HCT116 (cell line): Measurements from ENCODE around the gene CNTNAP2. TPM values are rescaled to one million over a fixed set of nuclear protein-coding genes. Genes with fewer than 3 reads are reported as not detected.

ENCODE experiments used
- ATAC-seq: fragments of 200-7000 bp; cut with Tn5 transposase; 2 replicates; pipeline ENCODE4 v1.9.1; 2020; ENCODE audit warnings: mild to moderate bottlenecking, moderate library complexity
- BruUV-seq: library from RNA; stranded (reverse); fragments of 400-500 nt; replicated peaks from 2 replicates; lab custom pipeline; 2021; lab: Mats Ljungman, UMichigan
- CTCF ChIA-PET: fragments of 300-600 bp; sonication (Branson Sonifier 250); formaldehyde crosslinking; loops from one replicate; lab custom pipeline; 2021; ENCODE audit warnings: antibody characterized with exemption; lab: Charles Lee
- POLR2A ChIA-PET: fragments of 300-600, 350-600 bp; sonication (Branson Sonifier 250); formaldehyde crosslinking; loops from one replicate; lab custom pipeline; 2021; ENCODE audit warnings: antibody characterized with exemption; lab: Charles Lee
- RAD21 ChIA-PET, 2 experiments: fragments of 300-600 bp; sonication (Branson Sonifier 250); formaldehyde crosslinking; loops; one replicate each; lab custom pipeline; 2023; ENCODE audit warnings: low total read pairs in 2 of 2; ENCODE audit not compliant: uncharacterized antibody in 2 of 2, unreplicated experiment in 2 of 2, low non-redundant PET in 1 of 2; lab: Charles Lee
- DNase-seq: peaks from one replicate; pipeline ENCODE4 v3.0.0-alpha.2; 2010; ENCODE audit warnings: low read depth, low spot score
- H2AFZ ChIP-seq: fragments of 200-600 bp; shearing (Covaris generic), sonication (generic); 2 replicates; pipeline ENCODE4 v1.6.1; 2017; ENCODE audit warnings: low read depth, mixed run types, mixed read lengths, antibody characterized with exemption, low read length; ENCODE audit not compliant: poor library complexity, severe bottlenecking
- H3K27ac ChIP-seq: 2 replicates; pipeline ENCODE4 v1.5.1; 2012; ENCODE audit warnings: low read depth, low read length
- H3K27me3 ChIP-seq: fragments of 200-600 bp; sonication (generic); 2 replicates; pipeline ENCODE4 v1.6.1; 2016; ENCODE audit warnings: mixed run types, low read length, mixed read lengths; ENCODE audit not compliant: insufficient read depth
- H3K36me3 ChIP-seq, 2 experiments: fragments of 200-500 bp in 1 of 2; fragments of 200-600 bp in 1 of 2; sonication (Bioruptor generic) in 1 of 2; sonication (generic) in 1 of 2; 2 replicates each; pipeline versions ENCODE4 v1.5.1 to v1.6.1; 2014 to 2016; ENCODE audit warnings: low read length in 2 of 2, inconsistent platforms in 1 of 2, mixed read lengths in 1 of 2, mixed run types in 1 of 2; ENCODE audit not compliant: insufficient read depth in 2 of 2, control insufficient read depth in 1 of 2
- H3K4me1 ChIP-seq, 2 experiments: fragments of 200-600 bp in 1 of 2; sonication (generic) in 1 of 2; 2 replicates each; pipeline versions ENCODE4 v1.5.1 to v1.6.1; 2012 to 2017; ENCODE audit warnings: low read length in 2 of 2, inconsistent platforms in 1 of 2, mild to moderate bottlenecking in 1 of 2, mixed read lengths in 1 of 2, mixed run types in 1 of 2, moderate library complexity in 1 of 2; ENCODE audit not compliant: insufficient read depth in 2 of 2, control insufficient read depth in 1 of 2
- H3K4me2 ChIP-seq: fragments of 200-600 bp; sonication (generic); 2 replicates; pipeline ENCODE4 v1.6.1; 2017; ENCODE audit warnings: mixed run types, low read length, mixed read lengths
- H3K4me3 ChIP-seq, 2 experiments: fragments of 200-600 bp in 1 of 2; sonication (generic) in 1 of 2; replicated peaks in 1 of 2; 2 replicates each; pipeline ENCODE4 v1.5.1; 2011 to 2016; ENCODE audit warnings: low read length in 2 of 2, control low read depth in 1 of 2, low read depth in 1 of 2, mild to moderate bottlenecking in 1 of 2, mixed read lengths in 1 of 2, mixed run types in 1 of 2
- H3K79me2 ChIP-seq: fragments of 200-600 bp; sonication (generic); 2 replicates; pipeline ENCODE4 v1.6.1; 2017; ENCODE audit warnings: mild to moderate bottlenecking, mixed run types, low read length, moderate library complexity, mixed read lengths; ENCODE audit not compliant: insufficient read depth
- H3K9ac ChIP-seq: fragments of 200-600 bp; sonication (generic); 2 replicates; pipeline ENCODE4 v1.6.1; 2016; ENCODE audit warnings: low read length, mixed read lengths
- H3K9me2 ChIP-seq: fragments of 200-600 bp; sonication (generic), shearing (Covaris generic); 2 replicates; pipeline ENCODE4 v1.6.1; 2017; ENCODE audit warnings: mixed run types, mild to moderate bottlenecking, moderate library complexity; ENCODE audit not compliant: insufficient read depth
- H3K9me3 ChIP-seq, 2 experiments: fragments of 200-500 bp in 1 of 2; fragments of 200-600 bp in 1 of 2; sonication (Bioruptor generic) in 1 of 2; sonication (generic) in 1 of 2; 2 replicates each; pipeline ENCODE4 v1.6.1; 2014 to 2017; ENCODE audit warnings: low read length in 2 of 2, mixed read lengths in 2 of 2, inconsistent platforms in 1 of 2, low read depth in 1 of 2, mild to moderate bottlenecking in 1 of 2, mixed run types in 1 of 2, moderate library complexity in 1 of 2; ENCODE audit not compliant: control insufficient read depth in 1 of 2, insufficient read depth in 1 of 2
- H4K20me1 ChIP-seq: fragments of 200-600 bp; sonication (generic), shearing (Covaris generic); 2 replicates; pipeline ENCODE4 v1.6.1; 2017; ENCODE audit warnings: mixed run types, mild to moderate bottlenecking, moderate library complexity; ENCODE audit not compliant: insufficient read depth
- CBX3 ChIP-seq: IDR thresholded peaks from 2 replicates; pipeline ENCODE4 v1.6.1; 2012; ENCODE audit warnings: low read depth
- CEBPB ChIP-seq: IDR thresholded peaks from 2 replicates; pipeline ENCODE4 v1.6.1; 2012; ENCODE audit warnings: low read depth
- EGR1 ChIP-seq: IDR thresholded peaks from 2 replicates; pipeline ENCODE4 v1.6.1; 2012; ENCODE audit warnings: low read depth
- ELF1 ChIP-seq: IDR thresholded peaks from 2 replicates; pipeline ENCODE4 v1.6.1; 2012; ENCODE audit warnings: low read depth, borderline replicate concordance
- FOSL1 ChIP-seq: IDR thresholded peaks from 2 replicates; pipeline ENCODE4 v1.6.1; 2012; ENCODE audit warnings: low read depth
- JUND ChIP-seq: IDR thresholded peaks from 2 replicates; pipeline ENCODE4 v1.6.1; 2012
- POLR2A ChIP-seq: IDR thresholded peaks from 2 replicates; pipeline ENCODE4 v1.7.0; 2011; ENCODE audit warnings: borderline replicate concordance; ENCODE audit not compliant: insufficient read depth, insufficient read length; ENCODE audit errors: extremely low read depth
- POLR2AphosphoS5 ChIP-seq: IDR thresholded peaks from 2 replicates; pipeline ENCODE4 v1.6.1; 2011; ENCODE audit warnings: mild to moderate bottlenecking, low read depth, low read length, moderate library complexity
- RAD21 ChIP-seq: IDR thresholded peaks from 2 replicates; pipeline ENCODE4 v1.6.1; 2012; ENCODE audit warnings: low read depth, mild to moderate bottlenecking
- SP1 ChIP-seq: IDR thresholded peaks from 2 replicates; pipeline ENCODE4 v1.6.1; 2012; ENCODE audit warnings: low read depth
- TCF7L2 ChIP-seq: IDR thresholded peaks from 2 replicates; pipeline ENCODE4 v1.7.0; 2011; ENCODE audit warnings: borderline replicate concordance, inconsistent platforms; ENCODE audit not compliant: insufficient read depth, insufficient read length; ENCODE audit errors: extremely low read depth
- YY1 ChIP-seq: IDR thresholded peaks from 2 replicates; pipeline ENCODE4 v1.6.1; 2011; ENCODE audit warnings: low read length, low read depth, moderate library complexity, mild to moderate bottlenecking; ENCODE audit not compliant: insufficient replicate concordance; ENCODE audit errors: extremely low read depth
- ZFX ChIP-seq: fragments of 450-650 bp; IDR thresholded peaks from 2 replicates; pipeline ENCODE4 v1.6.1; 2017
- intact Hi-C: fragments of 100-400 bp; cut with micrococcal nuclease; formaldehyde crosslinking; loops from 2 replicates; pipeline ENCODE4 v1.10.0; 2022
- total RNA-seq: library from RNA; stranded (reverse); gene quantifications from one replicate; pipeline ENCODE4 v1.2.1, GENCODE V29; 2021; ENCODE audit not compliant: unreplicated experiment
- TF ChIP-seq, protein P1 (sequence below): IDR thresholded peaks from 2 replicates; pipeline ENCODE4 v1.6.1; 2011; ENCODE audit warnings: mild to moderate bottlenecking, low read length, moderate library complexity; ENCODE audit not compliant: insufficient replicate concordance; ENCODE audit errors: extremely low read depth
- TF ChIP-seq, protein P2 (sequence below), 3 experiments: fragments of 200-600 bp in 1 of 3; sonication (generic) in 1 of 3; IDR thresholded peaks in 2 of 3; conservative IDR thresholded peaks in 1 of 3; 2 replicates each; pipeline ENCODE4 v1.5.1; 2012 to 2017; ENCODE audit warnings: low read depth in 2 of 3, low read length in 2 of 3, antibody characterized with exemption in 1 of 3, borderline replicate concordance in 1 of 3, control low read depth in 1 of 3, mild to moderate bottlenecking in 1 of 3, mixed read lengths in 1 of 3, mixed run types in 1 of 3, moderate library complexity in 1 of 3; ENCODE audit not compliant: insufficient read depth in 1 of 3

CNTNAP2 gene
- total RNA-seq, 1 experiment from 2014 or later = 0.37 TPM

DNA sequence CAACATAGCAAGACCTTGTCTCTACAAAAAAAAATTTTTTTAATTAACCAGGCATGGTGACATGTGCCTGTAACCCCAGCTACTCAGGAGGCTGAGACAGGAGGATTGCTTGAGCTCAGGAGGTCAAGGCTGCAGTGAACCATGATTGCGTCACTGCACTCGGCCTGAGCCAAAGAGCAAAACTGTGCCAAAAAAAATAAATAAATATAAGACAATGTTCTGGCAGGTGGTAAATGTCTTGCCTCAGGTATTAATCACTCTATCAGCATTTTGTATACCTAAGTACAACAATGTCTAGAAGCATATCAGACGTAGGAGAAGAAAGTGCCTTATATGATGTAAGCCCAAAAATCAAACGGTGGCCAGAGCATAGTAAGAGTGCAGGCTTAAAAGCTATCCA is 2046.2 kb downstream of the CNTNAP2 start:
- no peaks in the 10 kb centered on the region for H3K4me1 ChIP-seq
- no peak overlapping the region for H2AFZ ChIP-seq
- no peak overlapping the region for H3K4me2 ChIP-seq
- no peak for ATAC-seq
- ChIA-PET POLR2A (no interaction called here), RAD21 (no interaction called here), CTCF (no interaction called here)
- H3K9me2 ChIP-seq = no peaks in the 10 kb centered on the region
- intact Hi-C loops = no loop called here
- H3K9ac ChIP-seq = no peak overlapping the region
- no peak overlapping the region for H3K27ac ChIP-seq
- no peaks in the 10 kb centered on the region for H3K9me3 ChIP-seq
- H3K4me3 ChIP-seq = no peak overlapping the region
- no TSS peak for BruUV-seq
- DNase-seq = no peak
- H3K36me3 ChIP-seq = no peaks in the 10 kb centered on the region
- no peaks in the 10 kb centered on the region for H3K27me3 ChIP-seq
- H3K79me2 ChIP-seq = no peaks in the 10 kb centered on the region
- no peaks in the 10 kb centered on the region for H4K20me1 ChIP-seq
- no peak for TF ChIP-seq EGR1
- TF ChIP-seq RAD21 = no peak
- TF ChIP-seq SP1 = no peak
- TF ChIP-seq POLR2AphosphoS5 = no peak

DNA sequence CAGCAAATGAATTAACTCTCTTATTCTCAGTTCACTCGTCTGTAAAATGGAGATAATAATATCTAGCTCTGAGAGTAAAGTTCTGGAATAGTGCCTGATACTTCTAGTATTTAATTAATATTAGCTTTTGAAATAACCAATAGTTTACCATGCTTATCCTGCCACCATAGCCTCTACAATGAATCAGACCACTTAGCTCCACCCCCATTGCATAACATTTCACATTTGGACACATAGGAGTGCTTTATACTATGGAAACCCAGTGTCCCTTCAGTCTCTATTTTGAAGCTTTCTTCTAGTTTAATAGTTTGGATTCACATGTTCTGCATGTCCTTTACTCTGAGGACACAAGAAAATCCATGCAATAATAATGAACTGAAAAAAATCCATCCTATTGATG is 2046.6 kb downstream of the CNTNAP2 start:
- Histone ChIP-seq H3K9me2 (no peaks in the 10 kb centered on the region), H3K79me2 (no peaks in the 10 kb centered on the region), H3K4me1 (no peaks in the 10 kb centered on the region), H4K20me1 (no peaks in the 10 kb centered on the region), H3K27ac (no peak overlapping the region), H3K36me3 (no peaks in the 10 kb centered on the region), H3K4me2 (no peak overlapping the region), H3K9ac (no peak overlapping the region), H3K4me3 (no peak overlapping the region), H3K9me3 (no peaks in the 10 kb centered on the region), H2AFZ (no peak overlapping the region), H3K27me3 (no peaks in the 10 kb centered on the region)
- ATAC-seq (no peak), DNase-seq (no peak)
- CTCF ChIA-PET = no interaction called here
- intact Hi-C loops = no loop called here
- RAD21 ChIA-PET = no interaction called here
- no TSS peak for BruUV-seq
- POLR2A ChIA-PET = no interaction called here
- no peak for TF ChIP-seq CEBPB
- no peak for TF ChIP-seq POLR2A
- TF ChIP-seq, protein P1, sequence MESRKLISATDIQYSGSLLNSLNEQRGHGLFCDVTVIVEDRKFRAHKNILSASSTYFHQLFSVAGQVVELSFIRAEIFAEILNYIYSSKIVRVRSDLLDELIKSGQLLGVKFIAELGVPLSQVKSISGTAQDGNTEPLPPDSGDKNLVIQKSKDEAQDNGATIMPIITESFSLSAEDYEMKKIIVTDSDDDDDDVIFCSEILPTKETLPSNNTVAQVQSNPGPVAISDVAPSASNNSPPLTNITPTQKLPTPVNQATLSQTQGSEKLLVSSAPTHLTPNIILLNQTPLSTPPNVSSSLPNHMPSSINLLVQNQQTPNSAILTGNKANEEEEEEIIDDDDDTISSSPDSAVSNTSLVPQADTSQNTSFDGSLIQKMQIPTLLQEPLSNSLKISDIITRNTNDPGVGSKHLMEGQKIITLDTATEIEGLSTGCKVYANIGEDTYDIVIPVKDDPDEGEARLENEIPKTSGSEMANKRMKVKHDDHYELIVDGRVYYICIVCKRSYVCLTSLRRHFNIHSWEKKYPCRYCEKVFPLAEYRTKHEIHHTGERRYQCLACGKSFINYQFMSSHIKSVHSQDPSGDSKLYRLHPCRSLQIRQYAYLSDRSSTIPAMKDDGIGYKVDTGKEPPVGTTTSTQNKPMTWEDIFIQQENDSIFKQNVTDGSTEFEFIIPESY = no peak
- TF ChIP-seq, protein P2, sequence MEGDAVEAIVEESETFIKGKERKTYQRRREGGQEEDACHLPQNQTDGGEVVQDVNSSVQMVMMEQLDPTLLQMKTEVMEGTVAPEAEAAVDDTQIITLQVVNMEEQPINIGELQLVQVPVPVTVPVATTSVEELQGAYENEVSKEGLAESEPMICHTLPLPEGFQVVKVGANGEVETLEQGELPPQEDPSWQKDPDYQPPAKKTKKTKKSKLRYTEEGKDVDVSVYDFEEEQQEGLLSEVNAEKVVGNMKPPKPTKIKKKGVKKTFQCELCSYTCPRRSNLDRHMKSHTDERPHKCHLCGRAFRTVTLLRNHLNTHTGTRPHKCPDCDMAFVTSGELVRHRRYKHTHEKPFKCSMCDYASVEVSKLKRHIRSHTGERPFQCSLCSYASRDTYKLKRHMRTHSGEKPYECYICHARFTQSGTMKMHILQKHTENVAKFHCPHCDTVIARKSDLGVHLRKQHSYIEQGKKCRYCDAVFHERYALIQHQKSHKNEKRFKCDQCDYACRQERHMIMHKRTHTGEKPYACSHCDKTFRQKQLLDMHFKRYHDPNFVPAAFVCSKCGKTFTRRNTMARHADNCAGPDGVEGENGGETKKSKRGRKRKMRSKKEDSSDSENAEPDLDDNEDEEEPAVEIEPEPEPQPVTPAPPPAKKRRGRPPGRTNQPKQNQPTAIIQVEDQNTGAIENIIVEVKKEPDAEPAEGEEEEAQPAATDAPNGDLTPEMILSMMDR (IDR thresholded peaks at IDR 0.05 in 2 of 3, conservative IDR thresholded peaks at IDR 0.05 in 1 of 3; ENCODE audit: borderline replicate concordance in 1 of 3, insufficient read depth in 1 of 3, low read depth in 2 of 3, low read length in 2 of 3) = no peak
- no peak for TF ChIP-seq SP1
- no peak for TF ChIP-seq ZFX
- TF ChIP-seq FOSL1 = no peak
- no peak for TF ChIP-seq CBX3
- no peak for TF ChIP-seq JUND
- no peak for TF ChIP-seq TCF7L2
- TF ChIP-seq RAD21 = no peak
- TF ChIP-seq ELF1 = no peak
- TF ChIP-seq YY1 = no peak
